Neuron (in vitro differentiated cells): ENCODE data around the gene TMPRSS11E.

ENCODE experiments used
- H2AFZ ChIP-seq: one replicate; pipeline ENCODE4 v1.6.1; 2013; ENCODE audit warnings: low read depth, mild to moderate bottlenecking, inconsistent platforms, low read length, moderate library complexity
- H3K27me3 ChIP-seq: one replicate; pipeline ENCODE4 v1.6.1; 2013; ENCODE audit warnings: low read length; ENCODE audit not compliant: insufficient read depth
- H3K36me3 ChIP-seq: one replicate; pipeline ENCODE4 v1.6.1; 2013; ENCODE audit warnings: low read length; ENCODE audit not compliant: insufficient read depth
- H3K4me1 ChIP-seq: one replicate; pipeline ENCODE4 v1.6.1; 2013; ENCODE audit warnings: low read length; ENCODE audit not compliant: insufficient read depth
- H3K4me3 ChIP-seq: 2 replicates; pipeline ENCODE4 v1.5.1; 2013; ENCODE audit warnings: mild to moderate bottlenecking, low read length, moderate library complexity
- H3K9me3 ChIP-seq: one replicate; pipeline ENCODE4 v1.6.1; 2013; ENCODE audit warnings: low read length

Gene TMPRSS11E

DNA sequence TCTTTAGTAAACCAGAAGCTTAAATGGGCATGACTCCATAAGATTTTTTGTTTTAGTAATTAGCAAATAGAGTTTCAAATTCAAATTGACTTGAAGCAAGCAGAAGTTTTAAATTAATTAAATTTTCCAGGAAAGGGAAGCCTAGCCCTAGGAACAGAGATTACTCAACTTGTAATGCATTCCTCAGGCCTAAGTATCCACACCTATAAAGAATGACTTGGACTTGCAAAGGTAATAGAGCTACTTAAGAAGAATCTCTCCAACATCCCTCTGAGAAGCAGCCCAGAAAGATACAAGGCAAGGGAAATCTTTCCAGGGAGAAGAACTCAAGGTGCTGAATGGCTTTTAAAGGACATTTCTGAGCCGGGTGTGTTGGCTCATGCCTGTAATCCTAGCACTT, 16.9 kb upstream of the TMPRSS11E start:
- Histone ChIP-seq H3K36me3 (no peaks in the 10 kb centered on the region), H3K4me3 (no peak overlapping the region), H3K4me1 (no peaks in the 10 kb centered on the region), H3K9me3 (no peaks in the 10 kb centered on the region), H2AFZ (no peak overlapping the region), H3K27me3 (no peaks in the 10 kb centered on the region)

DNA sequence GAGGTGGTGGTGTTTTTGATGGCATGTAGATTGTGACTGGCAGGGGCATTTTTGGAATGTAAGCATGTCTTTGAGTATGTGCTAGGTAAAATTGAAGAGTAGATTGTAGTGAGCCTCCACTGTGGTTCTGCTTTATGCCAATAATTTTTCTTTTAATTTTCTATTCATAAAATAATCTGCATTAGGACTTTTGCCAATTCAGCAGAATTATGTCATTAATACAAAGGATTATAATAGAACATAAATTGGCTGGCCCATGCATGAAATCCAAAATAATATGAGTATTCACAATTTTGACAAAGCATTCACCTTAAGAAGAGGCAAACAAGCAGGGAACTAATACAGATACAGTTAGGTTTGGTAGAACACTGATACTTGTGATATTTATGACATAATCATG, 14.9 kb upstream of the TMPRSS11E start:
- H3K9me3 ChIP-seq: no peaks in the 10 kb centered on the region
- no peak overlapping the region for H3K4me3 ChIP-seq
- H2AFZ ChIP-seq: no peak overlapping the region
- H3K4me1 ChIP-seq: no peaks in the 10 kb centered on the region
- no peaks in the 10 kb centered on the region for H3K27me3 ChIP-seq
- H3K36me3 ChIP-seq: no peaks in the 10 kb centered on the region

DNA sequence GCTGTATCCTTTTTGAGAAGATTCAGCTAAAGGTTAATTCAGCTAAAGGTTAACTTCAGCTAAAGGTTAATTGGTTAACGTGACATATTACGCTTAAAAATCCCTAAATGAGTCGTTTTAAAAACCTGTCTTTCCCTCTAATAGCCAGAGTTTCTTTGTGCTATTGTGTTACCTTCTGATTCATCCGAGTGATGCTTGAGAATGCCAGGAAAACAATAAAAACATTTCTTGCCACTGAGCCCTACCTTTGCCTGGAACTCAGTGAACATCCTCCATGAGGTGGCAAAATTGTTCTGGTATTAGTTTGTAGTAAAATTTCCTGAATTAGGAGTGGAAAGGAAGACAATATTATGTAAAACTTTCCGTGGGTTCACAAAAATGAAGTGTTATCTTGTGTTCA, 13.7 kb upstream of the TMPRSS11E start:
- H3K27me3 ChIP-seq: no peaks in the 10 kb centered on the region
- no peaks in the 10 kb centered on the region for H3K4me1 ChIP-seq
- no peak overlapping the region for H3K4me3 ChIP-seq
- no peaks in the 10 kb centered on the region for H3K36me3 ChIP-seq
- no peaks in the 10 kb centered on the region for H3K9me3 ChIP-seq
- H2AFZ ChIP-seq: no peak overlapping the region

DNA sequence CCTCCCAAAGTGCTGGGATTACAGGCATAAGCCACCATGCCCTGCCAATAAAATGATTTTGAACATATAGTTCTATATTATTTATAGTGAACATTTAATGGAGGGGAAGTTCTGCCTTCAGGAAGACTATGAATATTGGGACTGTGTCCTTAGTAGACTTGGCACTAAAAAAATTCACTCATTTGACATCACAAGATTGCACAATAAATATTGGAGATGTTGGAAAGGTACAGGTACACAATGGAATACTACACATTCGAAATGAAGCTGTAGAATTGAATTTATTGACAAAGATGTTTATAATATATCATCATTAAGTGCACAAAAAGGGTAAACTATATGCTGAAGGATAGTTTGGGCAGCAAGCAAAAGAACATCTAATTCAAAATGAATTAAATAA, 13.0 kb upstream of the TMPRSS11E start:
- Histone ChIP-seq H3K9me3 (no peaks in the 10 kb centered on the region), H3K4me1 (no peaks in the 10 kb centered on the region), H3K27me3 (no peaks in the 10 kb centered on the region), H3K36me3 (no peaks in the 10 kb centered on the region), H2AFZ (no peak overlapping the region), H3K4me3 (no peak overlapping the region)

- H3K4me1 ChIP-seq: no peaks in the 10 kb centered on the region
- no peak overlapping the region for H3K4me3 ChIP-seq
- no peaks in the 10 kb centered on the region for H3K9me3 ChIP-seq
- H3K36me3 ChIP-seq: no peaks in the 10 kb centered on the region
- no peaks in the 10 kb centered on the region for H3K27me3 ChIP-seq
- H2AFZ ChIP-seq: no peak overlapping the region
Measured at GRCh38 chr4:68434836-68435235, 12.4 kb upstream of the TMPRSS11E start.

GRCh38 chr4:68445111-68445510, 2.2 kb upstream of the TMPRSS11E start:
- H3K27me3 ChIP-seq: no peaks in the 10 kb centered on the region
- H3K36me3 ChIP-seq: no peaks in the 10 kb centered on the region
- no peaks in the 10 kb centered on the region for H3K9me3 ChIP-seq
- peaks cover 2% of the 10 kb centered on the region for H3K4me1 ChIP-seq
- H2AFZ ChIP-seq: no peak overlapping the region
- no peak overlapping the region for H3K4me3 ChIP-seq

GRCh38 chr4:68451246-68452211, 4.3 kb downstream of the TMPRSS11E start:
- Histone ChIP-seq H3K4me3 (no peak overlapping the region), H3K36me3 (no peaks in the 10 kb centered on the region), H3K9me3 (no peaks in the 10 kb centered on the region), H2AFZ (no peak overlapping the region), H3K4me1 (no peaks in the 10 kb centered on the region), H3K27me3 (no peaks in the 10 kb centered on the region)

GRCh38 chr4:68460085-68460484, 12.8 kb downstream of the TMPRSS11E start:
- Histone ChIP-seq H3K9me3 (no peaks in the 10 kb centered on the region), H3K4me1 (no peaks in the 10 kb centered on the region), H3K27me3 (no peaks in the 10 kb centered on the region), H2AFZ (no peak overlapping the region), H3K4me3 (no peak overlapping the region), H3K36me3 (no peaks in the 10 kb centered on the region)

- H3K4me3 ChIP-seq: no peak overlapping the region
- no peaks in the 10 kb centered on the region for H3K9me3 ChIP-seq
- no peaks in the 10 kb centered on the region for H3K4me1 ChIP-seq
- no peaks in the 10 kb centered on the region for H3K27me3 ChIP-seq
- no peak overlapping the region for H2AFZ ChIP-seq
- no peaks in the 10 kb centered on the region for H3K36me3 ChIP-seq
Measured at GRCh38 chr4:68461790-68462189, 14.5 kb downstream of the TMPRSS11E start.

DNA sequence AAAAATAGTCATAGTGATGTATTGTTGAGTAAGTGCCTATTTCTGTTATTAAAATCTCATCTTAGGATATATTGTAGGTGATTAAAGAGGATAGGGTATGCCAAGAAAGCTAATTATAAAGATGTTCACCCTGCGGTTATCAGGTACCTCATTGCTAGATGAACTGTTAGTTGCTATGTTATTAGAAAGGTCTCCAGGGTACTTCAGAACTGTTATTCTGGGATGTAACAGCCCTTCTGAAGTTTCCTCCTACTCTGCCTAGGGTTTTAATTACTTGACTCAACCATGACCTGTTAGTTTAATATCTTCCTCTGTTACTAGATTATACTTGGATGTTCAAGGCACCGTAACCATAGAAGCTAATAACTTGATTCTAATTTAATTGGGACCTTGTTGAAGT, 15.4 kb downstream of the TMPRSS11E start:
- Histone ChIP-seq H2AFZ (no peak overlapping the region), H3K9me3 (no peaks in the 10 kb centered on the region), H3K4me1 (no peaks in the 10 kb centered on the region), H3K27me3 (no peaks in the 10 kb centered on the region), H3K36me3 (no peaks in the 10 kb centered on the region), H3K4me3 (no peak overlapping the region)

- no peaks in the 10 kb centered on the region for H3K4me1 ChIP-seq
- H3K4me3 ChIP-seq: no peak overlapping the region
- no peaks in the 10 kb centered on the region for H3K27me3 ChIP-seq
- no peaks in the 10 kb centered on the region for H3K9me3 ChIP-seq
- no peaks in the 10 kb centered on the region for H3K36me3 ChIP-seq
- no peak overlapping the region for H2AFZ ChIP-seq
Measured at GRCh38 chr4:68463796-68464195, 16.5 kb downstream of the TMPRSS11E start.

DNA sequence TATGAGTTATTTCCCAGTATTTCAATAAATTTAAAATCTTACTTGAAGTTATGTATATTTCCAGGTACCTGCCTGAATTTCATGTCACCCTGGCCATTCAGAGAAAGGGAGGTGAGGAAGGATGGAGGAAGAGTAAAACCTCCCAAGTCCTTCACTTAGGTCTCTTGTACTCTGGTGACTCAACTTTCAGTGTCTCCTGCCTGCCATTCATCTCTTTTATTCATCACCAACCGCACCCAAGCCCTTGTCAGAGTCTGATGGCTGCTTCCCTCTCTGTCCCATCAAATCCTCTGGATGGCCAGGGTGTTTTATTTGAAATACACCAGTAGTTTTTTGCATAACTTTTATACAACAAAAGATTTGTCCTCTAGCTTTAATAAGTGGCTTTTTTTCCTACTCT, 17.8 kb downstream of the TMPRSS11E start:
- Histone ChIP-seq H3K4me1 (no peaks in the 10 kb centered on the region), H3K4me3 (no peak overlapping the region), H3K27me3 (no peaks in the 10 kb centered on the region), H3K9me3 (no peaks in the 10 kb centered on the region), H3K36me3 (no peaks in the 10 kb centered on the region), H2AFZ (no peak overlapping the region)

DNA sequence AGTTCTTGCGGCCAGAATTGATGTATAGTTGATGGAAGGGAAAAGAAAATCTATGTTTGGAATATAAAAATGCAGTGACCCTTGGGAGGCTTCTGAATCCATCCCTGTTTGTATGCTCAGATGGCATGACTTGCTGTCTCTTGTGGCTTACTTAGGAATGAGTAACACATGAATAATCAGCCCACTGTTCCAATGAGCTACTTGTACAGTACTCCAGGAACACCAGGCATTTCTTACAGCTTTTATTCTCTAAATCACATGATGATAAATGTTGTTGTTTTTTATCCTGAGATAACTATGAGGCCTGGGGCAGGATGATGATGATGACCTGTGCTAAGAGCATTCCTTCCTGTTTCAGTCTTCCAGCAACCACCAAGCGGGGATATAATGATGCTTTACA, 18.9 kb downstream of the TMPRSS11E start:
- H3K4me1 ChIP-seq: no peaks in the 10 kb centered on the region
- H3K4me3 ChIP-seq: no peak overlapping the region

DNA sequence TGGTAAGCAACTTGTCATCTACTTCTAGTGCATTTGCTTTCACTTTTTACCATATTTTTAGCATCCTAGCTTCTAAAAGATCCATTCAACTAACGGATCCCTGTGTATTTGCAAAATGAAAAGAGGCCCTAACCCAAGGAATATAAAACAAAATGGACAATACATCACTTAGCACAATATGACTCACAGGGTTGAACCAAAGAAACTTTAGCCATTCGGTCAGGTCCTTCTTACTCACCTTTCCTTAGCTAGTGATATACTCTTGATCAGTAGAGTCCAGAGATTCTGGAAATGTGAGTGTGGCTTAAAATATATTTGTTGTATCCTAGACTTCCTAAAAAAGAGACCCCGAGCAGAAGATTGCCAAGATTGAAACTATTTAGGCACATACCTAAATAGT, 19.5 kb downstream of the TMPRSS11E start:
- no peak overlapping the region for H3K4me3 ChIP-seq
- no peaks in the 10 kb centered on the region for H3K9me3 ChIP-seq
- no peaks in the 10 kb centered on the region for H3K36me3 ChIP-seq
- H3K27me3 ChIP-seq: no peaks in the 10 kb centered on the region
- H3K4me1 ChIP-seq: no peaks in the 10 kb centered on the region
- no peak overlapping the region for H2AFZ ChIP-seq

More for the DNA sequence above, 18.9 kb downstream of the TMPRSS11E start:
- no peak overlapping the region for H2AFZ ChIP-seq
- no peaks in the 10 kb centered on the region for H3K27me3 ChIP-seq
- no peaks in the 10 kb centered on the region for H3K36me3 ChIP-seq
- H3K9me3 ChIP-seq: no peaks in the 10 kb centered on the region
